Astrocyte of the cerebellum (primary cell): ENCODE results near the gene RBP5.

ENCODE experiments used
- DNase-seq: peaks from one replicate; pipeline ENCODE4 v3.0.0-alpha.2; 2011; ENCODE audit warnings: low read depth
- H3K4me3 ChIP-seq: 2 replicates; pipeline ENCODE4 v1.5.1; 2011; ENCODE audit warnings: mild to moderate bottlenecking, low read depth, low read length, moderate library complexity
- in situ Hi-C: cut with HindIII; loops from 2 replicates; pipeline ENCODE4 v1.10.0; 2017; ENCODE audit warnings: low sequenced_read_pairs
- TF ChIP-seq, protein P1 (sequence below): IDR thresholded peaks from 2 replicates; pipeline ENCODE4 v1.5.1; 2012; ENCODE audit warnings: low read length, low read depth, moderate library complexity, mild to moderate bottlenecking; ENCODE audit errors: missing control alignments

Gene RBP5

DNA sequence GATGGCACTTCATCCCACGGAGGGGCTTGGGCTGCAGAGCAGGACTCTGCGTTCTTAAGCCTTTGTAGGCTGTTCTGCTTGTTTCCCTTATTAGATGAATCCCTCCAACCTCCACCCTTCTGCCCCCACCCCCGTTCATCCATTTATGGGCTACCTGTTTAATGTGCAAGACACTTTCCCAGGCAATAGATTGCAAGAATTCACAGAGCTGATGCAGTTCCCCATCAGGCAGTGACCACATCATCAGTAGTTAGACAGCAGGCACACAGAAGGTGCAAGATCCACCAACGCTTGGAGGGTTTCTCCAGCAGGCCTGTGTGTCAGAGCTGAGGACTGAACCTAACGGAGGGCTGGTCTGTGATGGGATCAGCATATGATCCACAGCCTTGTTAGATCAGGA lies 35.2 kb downstream of the RBP5 start:
- in situ Hi-C loops: no loop called here
- TF ChIP-seq, protein P1, sequence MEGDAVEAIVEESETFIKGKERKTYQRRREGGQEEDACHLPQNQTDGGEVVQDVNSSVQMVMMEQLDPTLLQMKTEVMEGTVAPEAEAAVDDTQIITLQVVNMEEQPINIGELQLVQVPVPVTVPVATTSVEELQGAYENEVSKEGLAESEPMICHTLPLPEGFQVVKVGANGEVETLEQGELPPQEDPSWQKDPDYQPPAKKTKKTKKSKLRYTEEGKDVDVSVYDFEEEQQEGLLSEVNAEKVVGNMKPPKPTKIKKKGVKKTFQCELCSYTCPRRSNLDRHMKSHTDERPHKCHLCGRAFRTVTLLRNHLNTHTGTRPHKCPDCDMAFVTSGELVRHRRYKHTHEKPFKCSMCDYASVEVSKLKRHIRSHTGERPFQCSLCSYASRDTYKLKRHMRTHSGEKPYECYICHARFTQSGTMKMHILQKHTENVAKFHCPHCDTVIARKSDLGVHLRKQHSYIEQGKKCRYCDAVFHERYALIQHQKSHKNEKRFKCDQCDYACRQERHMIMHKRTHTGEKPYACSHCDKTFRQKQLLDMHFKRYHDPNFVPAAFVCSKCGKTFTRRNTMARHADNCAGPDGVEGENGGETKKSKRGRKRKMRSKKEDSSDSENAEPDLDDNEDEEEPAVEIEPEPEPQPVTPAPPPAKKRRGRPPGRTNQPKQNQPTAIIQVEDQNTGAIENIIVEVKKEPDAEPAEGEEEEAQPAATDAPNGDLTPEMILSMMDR: no peak
- no peak overlapping the region for H3K4me3 ChIP-seq
- no peak for DNase-seq

DNA sequence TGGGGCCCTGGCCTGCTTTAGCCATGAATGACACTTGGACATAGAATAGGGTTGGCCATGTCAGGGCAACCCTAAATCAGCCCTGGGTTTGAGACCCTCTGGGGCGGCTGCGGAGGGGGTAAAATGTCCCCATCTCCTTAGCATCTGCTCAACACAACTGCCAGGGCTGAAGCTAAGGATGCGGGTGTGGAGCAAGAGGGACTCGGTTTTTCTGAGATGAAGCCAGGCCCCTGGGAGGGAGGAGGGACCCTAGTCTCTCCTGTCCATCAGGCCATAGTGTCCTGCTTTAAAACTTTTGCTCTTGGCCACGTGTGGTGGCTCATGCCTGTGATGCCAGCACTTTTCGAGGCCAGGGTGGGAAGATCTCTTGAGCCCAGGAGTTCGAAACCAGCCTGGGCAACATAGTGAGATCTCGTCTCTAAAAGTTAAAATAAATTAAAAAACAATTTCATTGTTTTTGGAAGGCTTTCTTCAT lies 35.7 kb downstream of the RBP5 start:
- TF ChIP-seq, protein P1: no peak
- no peak for DNase-seq
- H3K4me3 ChIP-seq: no peak overlapping the region
- in situ Hi-C loops: no loop called here

DNA sequence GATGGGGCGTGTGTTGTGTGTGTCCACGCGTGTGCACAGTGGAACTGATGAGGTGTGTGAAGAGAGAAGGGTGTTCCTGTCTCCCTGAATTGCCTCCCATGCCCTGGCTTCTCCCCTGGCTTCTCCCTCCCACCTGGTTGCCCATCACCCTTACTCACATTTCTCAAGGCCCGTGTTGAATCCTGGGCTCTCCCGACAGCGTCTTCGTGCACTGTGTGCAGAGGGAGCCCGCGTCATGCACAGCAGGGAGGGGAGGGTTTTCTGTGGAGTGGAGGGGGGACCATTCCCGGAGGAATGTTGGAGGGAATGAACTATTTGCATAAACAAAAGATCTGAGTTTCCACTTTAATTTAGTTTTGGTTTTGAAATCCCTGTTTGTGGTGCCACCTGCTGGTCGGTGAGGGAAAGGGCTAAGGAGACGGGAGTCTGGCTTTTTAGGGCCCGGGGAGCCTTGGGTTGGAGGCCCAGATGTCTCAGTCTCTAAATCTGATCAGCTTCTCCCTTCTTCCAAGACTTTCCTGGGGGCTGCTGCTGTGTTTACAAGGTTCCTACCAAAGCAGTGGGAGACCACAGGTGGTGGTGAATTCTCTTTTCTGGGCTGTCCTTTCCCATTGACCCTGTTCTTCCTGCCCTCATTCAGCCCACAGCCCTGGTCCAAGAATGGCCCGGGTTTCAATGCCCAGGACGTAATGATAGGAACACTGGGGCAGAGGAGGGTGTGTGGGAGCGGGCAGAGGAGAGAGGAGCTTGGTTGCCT lies 36.3 kb downstream of the RBP5 start, which contains the start of gene C1R:
C1R (minus strand) TSS at position 217 of the 757 bp plus-strand sequence; CDS start at position 160, 57 bp downstream.
- TF ChIP-seq, protein P1: peak; percentile 93
- in situ Hi-C loops: no loop called here
- DNase-seq: peak; percentile 69
- peak within 1 kb of the TSS; percentile 41 for H3K4me3 ChIP-seq

DNA sequence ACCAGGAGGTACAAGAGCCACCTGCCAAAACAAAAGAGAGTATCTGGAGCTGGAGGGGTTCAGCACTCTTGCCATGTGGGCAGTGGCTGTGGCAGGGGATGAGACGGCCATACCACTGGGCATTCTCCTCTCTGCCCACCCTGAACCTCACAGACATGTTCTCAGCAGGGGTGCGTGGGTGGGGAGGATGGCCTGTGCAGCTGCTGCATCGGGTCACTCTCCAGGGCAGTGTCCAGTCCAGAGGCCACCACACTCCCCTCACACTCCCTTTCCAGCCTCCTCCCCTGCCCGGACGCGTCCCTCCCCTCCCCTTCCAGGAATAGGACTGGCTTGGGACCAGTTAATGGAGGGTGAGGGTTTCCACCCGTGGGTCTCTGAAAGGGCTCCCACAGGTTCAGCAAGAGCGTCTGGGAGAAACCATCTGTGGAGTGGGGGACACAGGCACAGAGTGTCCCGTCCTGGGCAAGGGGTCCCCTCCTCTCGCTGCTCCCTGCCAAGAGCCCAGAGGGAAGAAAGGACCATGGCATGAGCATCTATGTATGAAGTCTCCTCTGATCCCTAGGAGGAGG lies 36.9 kb downstream of the RBP5 start:
- H3K4me3 ChIP-seq: peak overlapping the region; percentile 41
- no peak for DNase-seq
- in situ Hi-C loops: no loop called here
- TF ChIP-seq, protein P1: no peak

DNA sequence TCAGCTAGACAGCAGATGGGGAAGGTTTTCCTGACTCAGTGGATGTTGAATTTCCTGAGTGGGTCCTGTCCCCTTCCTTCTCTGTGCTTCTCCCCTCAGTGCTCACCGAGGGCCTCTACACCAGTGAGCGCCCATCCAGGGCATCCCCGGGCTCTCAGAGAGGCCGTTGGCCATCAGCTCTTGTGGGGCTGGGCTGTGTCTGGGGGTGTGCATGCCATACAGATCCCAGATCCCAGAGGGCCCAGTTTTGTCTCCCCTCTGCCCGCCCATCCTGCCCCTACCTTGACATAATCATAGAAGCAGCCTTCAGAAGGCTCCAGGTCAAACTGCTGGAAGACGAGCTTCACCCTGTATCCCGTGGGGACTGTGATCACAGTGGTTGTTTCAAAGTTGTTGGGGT lies 37.5 kb downstream of the RBP5 start:
- in situ Hi-C loops: no loop called here
- TF ChIP-seq, protein P1: no peak
- H3K4me3 ChIP-seq: peak overlapping the region; percentile 41
- DNase-seq: no peak

DNA sequence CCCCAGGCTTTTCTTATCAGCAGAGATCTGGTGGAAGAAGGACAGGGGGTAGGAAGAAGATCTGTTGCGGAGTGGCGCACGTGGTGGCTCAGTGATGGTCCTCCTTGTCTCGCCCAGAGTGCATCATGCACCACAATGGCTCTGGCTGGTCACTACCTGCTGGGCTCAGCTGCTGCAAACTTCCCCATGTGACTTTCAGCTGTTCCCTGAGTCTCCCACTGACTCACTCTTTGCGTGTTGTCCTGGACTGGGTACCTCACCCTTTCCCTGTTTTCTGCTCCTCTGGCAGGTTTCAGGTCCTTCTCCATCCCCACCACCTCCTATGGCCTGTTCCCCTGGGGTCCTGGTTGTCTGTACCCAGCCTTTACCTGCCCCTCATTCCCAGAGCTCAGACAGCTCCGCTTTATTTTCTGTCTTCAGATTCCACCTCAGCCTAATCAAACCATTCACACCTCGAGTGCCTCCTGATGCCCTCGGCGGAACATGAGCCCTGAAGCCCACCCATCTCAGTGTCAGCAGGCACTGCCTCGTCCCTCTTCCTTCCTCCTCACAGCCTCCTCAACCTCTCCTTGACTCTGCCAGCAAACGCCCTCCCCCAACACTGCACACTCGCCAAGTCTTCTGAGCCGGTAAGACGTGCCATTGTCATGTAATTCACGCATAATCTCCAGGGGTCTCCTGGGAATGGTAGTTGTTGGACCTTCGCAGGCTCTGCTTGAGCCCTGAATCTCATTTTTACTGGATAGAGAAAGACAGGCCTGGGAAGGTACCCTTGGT lies 38.3 kb downstream of the RBP5 start:
- TF ChIP-seq, protein P1: no peak
- DNase-seq: no peak
- H3K4me3 ChIP-seq: no peak overlapping the region
- in situ Hi-C loops: no loop called here
